Parathyroid adenoma (tissue), 2 donors: ENCODE data around the gene LIMS2.

Source experiments
- H2AFZ ChIP-seq: fragments of 300-600 bp; sonication (generic); one replicate; pipeline ENCODE4 v1.7.0; 2017; ENCODE audit warnings: antibody characterized with exemption, mild to moderate bottlenecking
- H3K27ac ChIP-seq: fragments of 300-600 bp; sonication (generic); one replicate; pipeline ENCODE4 v1.7.0; 2017
- H3K27me3 ChIP-seq: fragments of 300-600 bp; sonication (generic); one replicate; pipeline ENCODE4 v1.7.0; 2017; ENCODE audit warnings: low read length; ENCODE audit not compliant: control insufficient read depth, insufficient read depth
- H3K36me3 ChIP-seq: fragments of 300-600 bp; sonication (generic); one replicate; pipeline ENCODE4 v1.7.0; 2017; ENCODE audit warnings: low read length; ENCODE audit not compliant: control insufficient read depth, insufficient read depth
- H3K4me1 ChIP-seq: fragments of 300-600 bp; sonication (generic); one replicate; pipeline ENCODE4 v1.7.0; 2017; ENCODE audit warnings: control low read depth
- H3K4me2 ChIP-seq: fragments of 300-600 bp; sonication (generic); one replicate; pipeline ENCODE4 v1.7.0; 2017; ENCODE audit warnings: low read length
- H3K4me3 ChIP-seq: fragments of 300-600 bp; sonication (generic); one replicate; pipeline ENCODE4 v1.7.0; 2017; ENCODE audit warnings: low read depth, low read length
- H3K79me2 ChIP-seq: fragments of 300-600 bp; sonication (generic); one replicate; pipeline ENCODE4 v1.7.0; 2017; ENCODE audit warnings: control low read depth
- H3K9ac ChIP-seq: fragments of 300-600 bp; sonication (generic); one replicate; pipeline ENCODE4 v1.7.0; 2017; ENCODE audit warnings: mild to moderate bottlenecking
- H3K9me3 ChIP-seq: fragments of 300-600 bp; sonication (generic); one replicate; pipeline ENCODE4 v1.7.0; 2017; ENCODE audit warnings: low read length; ENCODE audit not compliant: control insufficient read depth
- CTCF ChIP-seq: fragments of 300-600 bp; sonication (generic); IDR thresholded peaks from one replicate; pipeline ENCODE4 v1.7.0; 2017; ENCODE audit warnings: antibody characterized with exemption, mild to moderate bottlenecking
- donor health status: primary hyperparathyroidism.

The LIMS2 gene

GRCh38 chr2:127654838-127655175 is 20.5 kb downstream of the LIMS2 start:
- Histone ChIP-seq H2AFZ (no peak overlapping the region), H3K27ac (no peak overlapping the region), H3K79me2 (no peaks in the 10 kb centered on the region), H3K9me3 (no peaks in the 10 kb centered on the region), H3K4me3 (no peak overlapping the region), H3K4me1 (no peaks in the 10 kb centered on the region), H3K4me2 (no peak overlapping the region), H3K9ac (no peak overlapping the region), H3K36me3 (no peaks in the 10 kb centered on the region), H3K27me3 (no peaks in the 10 kb centered on the region)
- TF ChIP-seq CTCF: no peak

GRCh38 chr2:127654084-127654837 is 21.1 kb downstream of the LIMS2 start:
- Histone ChIP-seq H3K79me2 (no peaks in the 10 kb centered on the region), H3K9me3 (no peaks in the 10 kb centered on the region), H3K9ac (no peak overlapping the region), H2AFZ (no peak overlapping the region), H3K4me2 (no peak overlapping the region), H3K36me3 (no peaks in the 10 kb centered on the region), H3K4me1 (no peaks in the 10 kb centered on the region), H3K4me3 (no peak overlapping the region), H3K27me3 (no peaks in the 10 kb centered on the region), H3K27ac (no peak overlapping the region)
- TF ChIP-seq CTCF: no peak

- H3K4me3 ChIP-seq: no peak overlapping the region
- H3K36me3 ChIP-seq: no peaks in the 10 kb centered on the region
- H3K27ac ChIP-seq: no peak overlapping the region
- no peak overlapping the region for H2AFZ ChIP-seq
- H3K9me3 ChIP-seq: no peaks in the 10 kb centered on the region
- no peaks in the 10 kb centered on the region for H3K27me3 ChIP-seq
- no peaks in the 10 kb centered on the region for H3K79me2 ChIP-seq
- no peak for TF ChIP-seq CTCF
- H3K9ac ChIP-seq: no peak overlapping the region
- H3K4me2 ChIP-seq: no peak overlapping the region
- no peaks in the 10 kb centered on the region for H3K4me1 ChIP-seq
Observed at GRCh38 chr2:127653421-127654083, 21.8 kb downstream of the LIMS2 start.

GRCh38 chr2:127652786-127653357 is 22.5 kb downstream of the LIMS2 start:
- no peak for TF ChIP-seq CTCF
- Histone ChIP-seq H3K79me2 (no peaks in the 10 kb centered on the region), H3K27ac (no peak overlapping the region), H3K27me3 (no peaks in the 10 kb centered on the region), H3K9me3 (no peaks in the 10 kb centered on the region), H2AFZ (no peak overlapping the region), H3K36me3 (no peaks in the 10 kb centered on the region), H3K4me2 (no peak overlapping the region), H3K4me3 (no peak overlapping the region), H3K4me1 (no peaks in the 10 kb centered on the region), H3K9ac (no peak overlapping the region)
